ENCODE results near the gene SLC16A12.

GRCh38 chr10:89540420-89540949, 5.1 kb upstream of the SLC16A12 start:
- TF ChIP-seq CTCF (IDR thresholded peaks at IDR 0.05): no peak
- no peak for TF ChIP-seq HMGXB4 (CRISPR knock-in tag; IDR thresholded peaks at IDR 0.05)
- no peak for TF ChIP-seq TCF7 (CRISPR knock-in tag; IDR thresholded peaks at IDR 0.05; ENCODE audit: low read depth)
